WTC11 (cell line): ENCODE results near the gene COL5A1.

Experiments used
- NFYB ChIP-seq: sonication (generic); formaldehyde crosslinking; conservative IDR thresholded peaks from 2 replicates; pipeline ENCODE4 v1.8.0; 2022; ENCODE audit warnings: low read depth, missing genetic modification reagents
- ZNF121 ChIP-seq: sonication (generic); formaldehyde crosslinking; IDR thresholded peaks from 2 replicates; pipeline ENCODE4 v1.8.0; 2023; ENCODE audit warnings: missing genetic modification reagents
- ZNF317 ChIP-seq: sonication (generic); formaldehyde crosslinking; IDR thresholded peaks from 2 replicates; pipeline ENCODE4 v1.8.1; 2023; ENCODE audit warnings: low read depth, mild to moderate bottlenecking, moderate library complexity, missing genetic modification reagents, borderline replicate concordance
- TF ChIP-seq, protein P1 (sequence below): fragments of 200-600 bp; IDR thresholded peaks from 2 replicates; pipeline ENCODE4 v1.8.0; 2022; ENCODE audit warnings: antibody characterized with exemption
- TF ChIP-seq, protein P2 (sequence below): sonication (generic); formaldehyde crosslinking; IDR thresholded peaks from 2 replicates; pipeline ENCODE4 v1.8.0; 2022; ENCODE audit warnings: mild to moderate bottlenecking, missing genetic modification reagents

DNA sequence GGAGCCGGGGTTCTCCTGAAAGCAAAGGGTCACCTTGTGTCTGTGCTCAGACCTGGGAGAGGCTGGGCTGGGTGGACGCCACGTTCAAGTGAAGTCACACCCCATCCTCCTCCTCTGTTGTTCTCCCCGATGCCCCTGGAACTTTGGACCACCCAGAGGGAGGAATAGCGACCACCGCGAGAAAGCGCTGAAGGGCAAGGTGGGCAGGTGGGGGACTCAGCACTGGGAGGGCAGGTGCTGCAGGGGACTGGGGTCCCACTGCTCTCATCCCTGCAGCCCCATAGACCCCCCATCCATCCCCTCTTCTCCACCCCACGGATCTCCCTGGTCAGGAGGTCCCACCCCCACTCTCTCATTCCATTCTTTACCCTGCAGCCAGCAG, 48.8 kb upstream of the COL5A1 start:
- TF ChIP-seq, protein P1, sequence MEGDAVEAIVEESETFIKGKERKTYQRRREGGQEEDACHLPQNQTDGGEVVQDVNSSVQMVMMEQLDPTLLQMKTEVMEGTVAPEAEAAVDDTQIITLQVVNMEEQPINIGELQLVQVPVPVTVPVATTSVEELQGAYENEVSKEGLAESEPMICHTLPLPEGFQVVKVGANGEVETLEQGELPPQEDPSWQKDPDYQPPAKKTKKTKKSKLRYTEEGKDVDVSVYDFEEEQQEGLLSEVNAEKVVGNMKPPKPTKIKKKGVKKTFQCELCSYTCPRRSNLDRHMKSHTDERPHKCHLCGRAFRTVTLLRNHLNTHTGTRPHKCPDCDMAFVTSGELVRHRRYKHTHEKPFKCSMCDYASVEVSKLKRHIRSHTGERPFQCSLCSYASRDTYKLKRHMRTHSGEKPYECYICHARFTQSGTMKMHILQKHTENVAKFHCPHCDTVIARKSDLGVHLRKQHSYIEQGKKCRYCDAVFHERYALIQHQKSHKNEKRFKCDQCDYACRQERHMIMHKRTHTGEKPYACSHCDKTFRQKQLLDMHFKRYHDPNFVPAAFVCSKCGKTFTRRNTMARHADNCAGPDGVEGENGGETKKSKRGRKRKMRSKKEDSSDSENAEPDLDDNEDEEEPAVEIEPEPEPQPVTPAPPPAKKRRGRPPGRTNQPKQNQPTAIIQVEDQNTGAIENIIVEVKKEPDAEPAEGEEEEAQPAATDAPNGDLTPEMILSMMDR, result no peak
- TF ChIP-seq ZNF317 (CRISPR knock-in tag) (no peak), ZNF121 (CRISPR knock-in tag) (no peak), NFYB (CRISPR knock-in tag) (no peak)
- TF ChIP-seq, protein P2, sequence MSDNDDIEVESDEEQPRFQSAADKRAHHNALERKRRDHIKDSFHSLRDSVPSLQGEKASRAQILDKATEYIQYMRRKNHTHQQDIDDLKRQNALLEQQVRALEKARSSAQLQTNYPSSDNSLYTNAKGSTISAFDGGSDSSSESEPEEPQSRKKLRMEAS (CRISPR knock-in tag), result no peak
